ENCODE results near the gene POLR1A. TPM values are rescaled to one million over a fixed set of nuclear protein-coding genes. Genes with fewer than 3 reads are reported as not detected.

Gene POLR1A
- total and polyA plus RNA-seq, 4 experiments from 2014 or later, result 0.87 to 25.8 (median 13.5) TPM

GRCh38 chr2:86019121-86019520 is 86.6 kb downstream of the POLR1A start:
- H3K36me3 ChIP-seq (ENCODE audit: insufficient read depth, low read length), result no peaks in the 10 kb centered on the region
- no peaks in the 10 kb centered on the region for H3K27me3 ChIP-seq (ENCODE audit: insufficient read depth, low read length)
- H3K4me1 Mint-ChIP-seq, result peaks cover 6 to 19% (median 11%) of the 10 kb centered on the region in 4 donors
- H3K4me3 Mint-ChIP-seq, result peak overlapping the region in 1 of 8 donors; percentile 26
- peaks cover 2 to 5% of the 10 kb centered on the region in 2 donors for H3K36me3 Mint-ChIP-seq
- peaks cover 0 to 6% (median 5%) of the 10 kb centered on the region in 8 donors for H3K9me3 Mint-ChIP-seq
- H3K27ac Mint-ChIP-seq, result peak overlapping the region in 5 of 7 donors; percentile 53 to 70 (median 65)
- H3K27me3 Mint-ChIP-seq, result no peaks in the 10 kb centered on the region
- H3K4me1 ChIP-seq (ENCODE audit: insufficient read depth, low read length), result peaks cover 14% of the 10 kb centered on the region
- ChIA-PET POLR2A (ENCODE audit: partially characterized antibody) (interaction anchor here (0.8 kb wide), 1 partner anchor 19 kb away, joined by 3 read pairs; no protein-coding TSS in a partner anchor), CTCF (ENCODE audit: partially characterized antibody) (interaction anchor here (1.1 kb wide), 1 partner anchor 17 kb away, joined by 4 read pairs; no protein-coding TSS in a partner anchor)
- intact Hi-C loops (cut with micrococcal nuclease), result no loop called here
- H3K9me3 ChIP-seq (ENCODE audit: control insufficient read depth in 1 of 2, low read length in 2 of 2), result no peaks in the 10 kb centered on the region
- no peak for DNase-seq
- no peak overlapping the region for H3K4me3 ChIP-seq (ENCODE audit: low read length in 2 of 2)
- no peak overlapping the region for H3K27ac ChIP-seq (ENCODE audit: low read depth, low read length)

- ChIA-PET CTCF (ENCODE audit: partially characterized antibody) (interaction anchor here (1.7 to 3.0 kb wide), 2 partner anchors 17 to 61 kb away, joined by 3 to 11 read pairs; no protein-coding TSS in a partner anchor), POLR2A (ENCODE audit: partially characterized antibody) (interaction anchor here (0.8 kb wide), 1 partner anchor 17 kb away, joined by 3 read pairs; no protein-coding TSS in a partner anchor)
- H3K4me1 Mint-ChIP-seq, result peaks cover 6 to 19% (median 11%) of the 10 kb centered on the region in 4 donors
- H3K36me3 ChIP-seq (ENCODE audit: insufficient read depth, low read length), result no peaks in the 10 kb centered on the region
- peaks cover 14% of the 10 kb centered on the region for H3K4me1 ChIP-seq (ENCODE audit: insufficient read depth, low read length)
- H3K27me3 ChIP-seq (ENCODE audit: insufficient read depth, low read length), result no peaks in the 10 kb centered on the region
- peaks cover 0 to 15% (median 7%) of the 10 kb centered on the region in 8 donors for H3K9me3 Mint-ChIP-seq
- peak overlapping the region in 5 of 7 donors; percentile 57 to 90 (median 68) for H3K27ac Mint-ChIP-seq
- intact Hi-C loops (cut with micrococcal nuclease), result no loop called here
- no peaks in the 10 kb centered on the region for H3K9me3 ChIP-seq (ENCODE audit: control insufficient read depth in 1 of 2, low read length in 2 of 2)
- no peak overlapping the region for H3K4me3 Mint-ChIP-seq
- H3K27me3 Mint-ChIP-seq, result no peaks in the 10 kb centered on the region
- peaks cover 1 to 7% of the 10 kb centered on the region in 2 donors for H3K36me3 Mint-ChIP-seq
- DNase-seq, result no peak
- H3K27ac ChIP-seq (ENCODE audit: low read depth, low read length), result no peak overlapping the region
- H3K4me3 ChIP-seq (ENCODE audit: low read length in 2 of 2), result no peak overlapping the region
Measured at GRCh38 chr2:86017901-86018896, 87.5 kb downstream of the POLR1A start.

- Histone ChIP-seq H3K4me1 (ENCODE audit: insufficient read depth, low read length) (peaks cover 14% of the 10 kb centered on the region), H3K4me3 (ENCODE audit: low read length in 2 of 2) (no peak overlapping the region), H3K27me3 (ENCODE audit: insufficient read depth, low read length) (no peaks in the 10 kb centered on the region), H3K9me3 (ENCODE audit: control insufficient read depth in 1 of 2, low read length in 2 of 2) (no peaks in the 10 kb centered on the region), H3K36me3 (ENCODE audit: insufficient read depth, low read length) (no peaks in the 10 kb centered on the region), H3K27ac (ENCODE audit: low read depth, low read length) (no peak overlapping the region)
- peak overlapping the region in 7 of 8 donors; percentile 21 to 81 (median 45) for H3K4me3 Mint-ChIP-seq
- DNase-seq, result no peak
- peaks cover 6 to 19% (median 10%) of the 10 kb centered on the region in 4 donors for H3K4me1 Mint-ChIP-seq
- peaks cover 0 to 15% (median 7%) of the 10 kb centered on the region in 8 donors for H3K9me3 Mint-ChIP-seq
- H3K36me3 Mint-ChIP-seq, result peaks cover 1 to 7% of the 10 kb centered on the region in 2 donors
- intact Hi-C loops (cut with micrococcal nuclease), result no loop called here
- H3K27me3 Mint-ChIP-seq, result no peaks in the 10 kb centered on the region
- ChIA-PET CTCF (ENCODE audit: partially characterized antibody) (interaction anchor here (0.9 to 3.0 kb wide), 4 partner anchors 19 to 63 kb away, joined by 3 to 11 read pairs (median 3); no protein-coding TSS in a partner anchor), POLR2A (ENCODE audit: partially characterized antibody) (interaction anchor here (0.8 to 1.2 kb wide), 6 partner anchors 8 to 129 kb away, joined by 3 to 5 read pairs (median 3); no protein-coding TSS in a partner anchor)
- peak overlapping the region; percentile 58 to 90 (median 87) for H3K27ac Mint-ChIP-seq
Measured at GRCh38 chr2:86016581-86016980, 89.1 kb downstream of the POLR1A start.

GRCh38 chr2:86015699-86016098 is 90.0 kb downstream of the POLR1A start:
- no peaks in the 10 kb centered on the region for H3K27me3 Mint-ChIP-seq
- Histone ChIP-seq H3K36me3 (ENCODE audit: insufficient read depth, low read length) (no peaks in the 10 kb centered on the region), H3K27ac (ENCODE audit: low read depth, low read length) (no peak overlapping the region), H3K9me3 (ENCODE audit: control insufficient read depth in 1 of 2, low read length in 2 of 2) (no peaks in the 10 kb centered on the region), H3K27me3 (ENCODE audit: insufficient read depth, low read length) (no peaks in the 10 kb centered on the region), H3K4me1 (ENCODE audit: insufficient read depth, low read length) (peaks cover 14% of the 10 kb centered on the region), H3K4me3 (ENCODE audit: low read length in 2 of 2) (no peak overlapping the region)
- POLR2A ChIA-PET (ENCODE audit: partially characterized antibody), result interaction anchor here (2.3 kb wide), 1 partner anchor 127 kb away, joined by 6 read pairs; the partner anchor contains the start of gene ST3GAL5
- H3K4me1 Mint-ChIP-seq, result peaks cover 6 to 19% (median 9%) of the 10 kb centered on the region in 4 donors
- CTCF ChIA-PET (ENCODE audit: partially characterized antibody), result interaction anchor here (3.0 kb wide), 1 partner anchor 20 kb away, joined by 11 read pairs; no protein-coding TSS in a partner anchor
- intact Hi-C loops (cut with micrococcal nuclease), result no loop called here
- H3K36me3 Mint-ChIP-seq, result peaks cover 1 to 7% of the 10 kb centered on the region in 2 donors
- H3K9me3 Mint-ChIP-seq, result peaks cover 0 to 15% (median 7%) of the 10 kb centered on the region in 8 donors
- no peak overlapping the region for H3K4me3 Mint-ChIP-seq
- no peak for DNase-seq
- peak overlapping the region in 2 of 7 donors; percentile 36 to 90 for H3K27ac Mint-ChIP-seq

GRCh38 chr2:86015006-86015405 is 90.7 kb downstream of the POLR1A start:
- Histone ChIP-seq H3K27me3 (ENCODE audit: insufficient read depth, low read length) (no peaks in the 10 kb centered on the region), H3K27ac (ENCODE audit: low read depth, low read length) (no peak overlapping the region), H3K4me3 (ENCODE audit: low read length in 2 of 2) (no peak overlapping the region), H3K36me3 (ENCODE audit: insufficient read depth, low read length) (no peaks in the 10 kb centered on the region), H3K4me1 (ENCODE audit: insufficient read depth, low read length) (peaks cover 14% of the 10 kb centered on the region), H3K9me3 (ENCODE audit: control insufficient read depth in 1 of 2, low read length in 2 of 2) (no peaks in the 10 kb centered on the region)
- H3K27ac Mint-ChIP-seq, result peak overlapping the region in 5 of 7 donors; percentile 57 to 89 (median 57)
- H3K4me3 Mint-ChIP-seq, result peak overlapping the region in 1 of 8 donors; percentile 39
- intact Hi-C loops (cut with micrococcal nuclease), result no loop called here
- CTCF ChIA-PET (ENCODE audit: partially characterized antibody), result interaction anchor here (1.4 kb wide), 1 partner anchor 185 kb away, joined by 3 read pairs; no protein-coding TSS in a partner anchor
- POLR2A ChIA-PET (ENCODE audit: partially characterized antibody), result interaction anchor here (1.3 to 2.3 kb wide), 2 partner anchors 126 to 161 kb away, joined by 3 to 6 read pairs; partner anchors contain the start of gene ST3GAL5
- H3K4me1 Mint-ChIP-seq, result peaks cover 6 to 19% (median 9%) of the 10 kb centered on the region in 4 donors
- DNase-seq, result no peak
- no peaks in the 10 kb centered on the region for H3K27me3 Mint-ChIP-seq
- H3K36me3 Mint-ChIP-seq, result peaks cover 1 to 7% of the 10 kb centered on the region in 2 donors
- H3K9me3 Mint-ChIP-seq, result peaks cover 0 to 15% (median 7%) of the 10 kb centered on the region in 8 donors

- Histone ChIP-seq H3K4me1 (ENCODE audit: insufficient read depth, low read length) (peaks cover 14% of the 10 kb centered on the region), H3K36me3 (ENCODE audit: insufficient read depth, low read length) (no peaks in the 10 kb centered on the region), H3K4me3 (ENCODE audit: low read length in 2 of 2) (no peak overlapping the region), H3K27me3 (ENCODE audit: insufficient read depth, low read length) (no peaks in the 10 kb centered on the region), H3K27ac (ENCODE audit: low read depth, low read length) (no peak overlapping the region), H3K9me3 (ENCODE audit: control insufficient read depth in 1 of 2, low read length in 2 of 2) (no peaks in the 10 kb centered on the region)
- Mint-ChIP-seq H3K27me3 (no peaks in the 10 kb centered on the region), H3K9me3 (peaks cover 0 to 15% (median 7%) of the 10 kb centered on the region in 8 donors), H3K27ac (peak overlapping the region in 3 of 7 donors; percentile 55 to 80 (median 71)), H3K36me3 (peaks cover 1 to 7% of the 10 kb centered on the region in 2 donors), H3K4me3 (no peak overlapping the region), H3K4me1 (peaks cover 6 to 19% (median 9%) of the 10 kb centered on the region in 4 donors)
- ChIA-PET POLR2A (ENCODE audit: partially characterized antibody) (interaction anchor here (1.3 to 2.3 kb wide), 2 partner anchors 126 to 161 kb away, joined by 3 to 6 read pairs; partner anchors contain the start of gene ST3GAL5), CTCF (ENCODE audit: partially characterized antibody) (interaction anchor here (0.7 to 1.4 kb wide), 2 partner anchors 184 to 187 kb away, joined by 3 read pairs; no protein-coding TSS in a partner anchor)
- no peak for DNase-seq
- intact Hi-C loops (cut with micrococcal nuclease), result no loop called here
Measured at GRCh38 chr2:86014493-86014892, 91.2 kb downstream of the POLR1A start.

Data from CD4-positive, alpha-beta memory T cell (primary cell).